WERI-Rb-1 (cell line): ENCODE results near the gene NR6A1.

ENCODE experiments used
- DNase-seq: peaks from one replicate; pipeline ENCODE4 v3.0.0-alpha.2; 2020
- H3K27ac ChIP-seq: fragments of 250-450 bp; sonication (Bioruptor Pico); 2 replicates; pipeline ENCODE4 v1.5.1; 2020; ENCODE audit warnings: mild to moderate bottlenecking, moderate library complexity
- H3K27me3 ChIP-seq: fragments of 250-450 bp; sonication (Bioruptor Pico); 2 replicates; pipeline ENCODE4 v1.5.1; 2021; ENCODE audit warnings: mild to moderate bottlenecking, low read depth, moderate library complexity; ENCODE audit not compliant: insufficient read depth, severe bottlenecking
- H3K36me3 ChIP-seq: fragments of 250-450 bp; sonication (Bioruptor Pico); 2 replicates; pipeline ENCODE4 v1.5.1; 2020; ENCODE audit warnings: mild to moderate bottlenecking, moderate library complexity
- H3K4me3 ChIP-seq: 2 replicates; pipeline ENCODE4 v1.5.1; 2011; ENCODE audit warnings: low read depth, mild to moderate bottlenecking, control low read depth, low read length
- H3K9me3 ChIP-seq: fragments of 250-450 bp; sonication (Bioruptor Pico); 2 replicates; pipeline ENCODE4 v1.5.1; 2021; ENCODE audit warnings: mild to moderate bottlenecking, moderate library complexity; ENCODE audit not compliant: severe bottlenecking
- TF ChIP-seq, protein P1 (sequence below): IDR thresholded peaks from 2 replicates; pipeline ENCODE4 v1.5.1; 2011; ENCODE audit warnings: low read depth, mild to moderate bottlenecking, control low read depth, inconsistent platforms, low read length

NR6A1 gene

DNA sequence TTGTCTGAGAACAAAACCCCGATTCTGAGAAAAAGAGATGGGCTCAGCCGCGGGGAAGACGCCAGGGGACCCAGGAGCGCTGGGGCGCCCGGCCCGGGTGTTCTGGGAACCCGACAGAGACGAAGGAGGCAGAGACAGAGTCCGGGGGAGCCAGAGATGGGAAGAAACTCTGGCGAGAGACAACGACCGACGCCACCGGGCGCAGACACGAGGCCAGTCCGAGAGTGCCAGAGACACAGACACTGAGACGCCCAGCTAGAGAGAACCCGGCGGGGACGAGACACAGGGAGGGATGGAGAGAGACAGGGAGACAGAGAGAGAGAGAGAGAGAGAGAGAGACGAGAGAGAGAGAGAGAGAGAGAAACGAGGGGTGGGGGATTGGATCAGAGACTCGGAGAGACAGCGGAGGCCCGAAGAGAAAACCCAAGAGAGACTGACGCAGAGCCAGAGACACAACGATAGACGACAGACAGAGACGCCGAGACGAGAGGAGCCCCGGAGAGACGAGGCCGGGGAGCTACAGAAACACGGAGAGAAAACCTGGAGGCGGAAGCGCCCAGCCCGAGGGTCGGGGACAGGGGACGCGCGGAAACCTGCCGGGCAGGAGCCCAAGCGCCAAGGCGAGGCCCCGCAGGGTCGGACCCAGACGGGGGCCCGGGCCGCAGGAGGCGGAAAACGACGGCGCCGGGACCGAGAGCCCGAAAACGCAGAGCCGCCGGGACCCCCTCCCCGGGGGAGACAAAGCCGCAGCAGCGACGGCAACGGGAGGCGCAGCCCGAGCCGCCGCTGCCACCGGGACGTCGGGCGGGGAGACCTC is 267.2 kb downstream of the NR6A1 start:
- peaks cover 7% of the 10 kb centered on the region for H3K9me3 ChIP-seq
- TF ChIP-seq, protein P1, sequence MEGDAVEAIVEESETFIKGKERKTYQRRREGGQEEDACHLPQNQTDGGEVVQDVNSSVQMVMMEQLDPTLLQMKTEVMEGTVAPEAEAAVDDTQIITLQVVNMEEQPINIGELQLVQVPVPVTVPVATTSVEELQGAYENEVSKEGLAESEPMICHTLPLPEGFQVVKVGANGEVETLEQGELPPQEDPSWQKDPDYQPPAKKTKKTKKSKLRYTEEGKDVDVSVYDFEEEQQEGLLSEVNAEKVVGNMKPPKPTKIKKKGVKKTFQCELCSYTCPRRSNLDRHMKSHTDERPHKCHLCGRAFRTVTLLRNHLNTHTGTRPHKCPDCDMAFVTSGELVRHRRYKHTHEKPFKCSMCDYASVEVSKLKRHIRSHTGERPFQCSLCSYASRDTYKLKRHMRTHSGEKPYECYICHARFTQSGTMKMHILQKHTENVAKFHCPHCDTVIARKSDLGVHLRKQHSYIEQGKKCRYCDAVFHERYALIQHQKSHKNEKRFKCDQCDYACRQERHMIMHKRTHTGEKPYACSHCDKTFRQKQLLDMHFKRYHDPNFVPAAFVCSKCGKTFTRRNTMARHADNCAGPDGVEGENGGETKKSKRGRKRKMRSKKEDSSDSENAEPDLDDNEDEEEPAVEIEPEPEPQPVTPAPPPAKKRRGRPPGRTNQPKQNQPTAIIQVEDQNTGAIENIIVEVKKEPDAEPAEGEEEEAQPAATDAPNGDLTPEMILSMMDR: no peak
- peaks cover 13% of the 10 kb centered on the region for H3K27me3 ChIP-seq
- no peaks in the 10 kb centered on the region for H3K36me3 ChIP-seq
- peak overlapping the region; percentile 32 for H3K4me3 ChIP-seq
- DNase-seq: no peak
- H3K27ac ChIP-seq: no peak overlapping the region

- Histone ChIP-seq H3K4me3 (no peak overlapping the region), H3K27ac (no peak overlapping the region), H3K36me3 (no peaks in the 10 kb centered on the region), H3K27me3 (peaks cover 13% of the 10 kb centered on the region), H3K9me3 (peaks cover 7% of the 10 kb centered on the region)
- TF ChIP-seq, protein P1: no peak
- DNase-seq: no peak
Measured at GRCh38 chr9:124502711-124503702, 268.1 kb downstream of the NR6A1 start.

GRCh38 chr9:124501771-124502320 is 269.3 kb downstream of the NR6A1 start:
- peaks cover 7% of the 10 kb centered on the region for H3K9me3 ChIP-seq
- peaks cover 13% of the 10 kb centered on the region for H3K27me3 ChIP-seq
- no peaks in the 10 kb centered on the region for H3K36me3 ChIP-seq

GRCh38 chr9:124500796-124501611 is 270.1 kb downstream of the NR6A1 start:
- no peak overlapping the region for H3K27ac ChIP-seq
- no peak for DNase-seq
- H3K36me3 ChIP-seq: no peaks in the 10 kb centered on the region
- H3K9me3 ChIP-seq: peaks cover 7% of the 10 kb centered on the region
- no peak overlapping the region for H3K4me3 ChIP-seq
- peaks cover 13% of the 10 kb centered on the region for H3K27me3 ChIP-seq
- TF ChIP-seq, protein P1: no peak

More at GRCh38 chr9:124501771-124502320, 269.3 kb downstream of the NR6A1 start:
- TF ChIP-seq, protein P1: no peak
- no peak overlapping the region for H3K4me3 ChIP-seq
- DNase-seq: no peak
- H3K27ac ChIP-seq: no peak overlapping the region

DNA sequence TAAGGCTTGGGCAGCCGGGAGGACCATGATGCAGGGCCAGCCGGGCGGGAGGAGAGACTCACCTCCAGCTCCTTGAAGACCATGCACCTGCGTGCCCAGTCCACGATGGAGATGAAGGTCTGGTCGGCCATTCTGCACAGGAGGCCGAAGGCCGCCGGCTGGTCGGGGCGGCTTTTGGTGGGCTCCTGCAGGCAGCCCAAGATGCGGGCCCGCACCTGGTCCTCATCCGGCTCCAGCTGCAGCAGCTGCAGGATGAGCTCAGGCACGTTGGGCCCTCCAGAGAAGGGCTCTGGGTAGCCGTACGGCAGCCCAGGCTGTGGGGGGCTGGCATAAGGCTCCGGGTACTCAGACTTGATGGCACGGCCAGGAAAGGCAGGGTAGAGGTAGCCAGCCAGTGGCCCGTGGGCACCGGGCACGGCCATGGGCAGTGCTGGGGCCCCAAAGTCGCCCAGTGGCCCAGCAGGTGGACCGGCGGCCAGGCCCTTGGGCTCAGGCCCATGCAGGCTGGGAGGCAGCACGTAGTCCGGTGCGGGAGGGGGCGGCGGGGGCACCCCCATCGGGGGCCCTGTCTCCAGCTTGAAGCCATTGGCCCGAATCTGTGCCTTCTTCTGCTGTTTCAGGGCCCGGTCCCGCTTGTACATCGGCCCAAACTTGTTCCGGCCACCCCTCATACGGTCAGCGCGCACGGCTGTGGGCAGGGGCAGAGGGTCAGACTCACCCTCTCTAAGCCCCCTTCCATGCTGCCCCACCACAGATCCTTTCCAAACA is 270.9 kb downstream of the NR6A1 start:
- Histone ChIP-seq H3K36me3 (no peaks in the 10 kb centered on the region), H3K27me3 (peaks cover 13% of the 10 kb centered on the region), H3K9me3 (peaks cover 7% of the 10 kb centered on the region), H3K4me3 (no peak overlapping the region), H3K27ac (no peak overlapping the region)
- no peak for DNase-seq
- TF ChIP-seq, protein P1: no peak
